CD14-positive monocyte (primary cell): Measurements from ENCODE around the gene MAGEF1. TPM values are rescaled to one million over a fixed set of nuclear protein-coding genes. Genes with fewer than 3 reads are reported as not detected.

Experiments used
- DNase-seq, 3 donors: peaks; one replicate each; pipeline ENCODE4 v3.0.0-alpha.2; 2011 to 2022
- H2AFZ ChIP-seq: 2 replicates; pipeline ENCODE4 v1.6.0; 2012; ENCODE audit warnings: mild to moderate bottlenecking, low read depth, low read length, inconsistent platforms; ENCODE audit not compliant: insufficient read depth, poor library complexity, severe bottlenecking
- H3K27ac ChIP-seq, 2 donors: 1 replicate in 1 of 2; 2 replicates in 1 of 2; pipeline ENCODE4 v1.5.1; 2012 to 2013; ENCODE audit warnings: low read length in 2 of 2, control low read depth in 1 of 2, inconsistent platforms in 1 of 2, low read depth in 1 of 2, mild to moderate bottlenecking in 1 of 2
- H3K27me3 ChIP-seq, 2 donors: one replicate each; pipeline versions ENCODE4 v1.6.0 to v1.6.1; 2011 to 2013; ENCODE audit warnings: low read length in 2 of 2; ENCODE audit not compliant: control insufficient read depth in 2 of 2, insufficient read depth in 2 of 2
- H3K36me3 ChIP-seq, 2 donors: replicated peaks in 1 of 2; 1 replicate in 1 of 2; 2 replicates in 1 of 2; pipeline versions ENCODE4 v1.5.1 to v1.6.1; 2012 to 2013; ENCODE audit warnings: low read length in 2 of 2, control low read depth in 1 of 2, inconsistent platforms in 1 of 2, mild to moderate bottlenecking in 1 of 2; ENCODE audit not compliant: insufficient read depth in 2 of 2, control insufficient read depth in 1 of 2
- H3K4me1 ChIP-seq, 2 donors: 1 replicate in 1 of 2; 2 replicates in 1 of 2; pipeline versions ENCODE4 v1.5.1 to v1.6.1; 2012 to 2013; ENCODE audit warnings: low read length in 2 of 2, control low read depth in 1 of 2, inconsistent platforms in 1 of 2, mild to moderate bottlenecking in 1 of 2, moderate library complexity in 1 of 2; ENCODE audit not compliant: insufficient read depth in 2 of 2, control insufficient read depth in 1 of 2
- H3K4me2 ChIP-seq: replicated peaks from 2 replicates; pipeline ENCODE3; 2012; ENCODE audit warnings: low read length, moderate library complexity, mild to moderate bottlenecking; ENCODE audit not compliant: poor library complexity, severe bottlenecking; ENCODE audit errors: extremely low read depth
- H3K4me3 ChIP-seq, 3 experiments: fragments of 200-600 bp in 1 of 3; sonication (generic) in 1 of 3; replicated peaks in 1 of 3; 1 replicate in 2 of 3; 2 replicates in 1 of 3; pipeline ENCODE4 v1.5.1; 2011 to 2013; ENCODE audit warnings: low read length in 3 of 3, mild to moderate bottlenecking in 3 of 3, control low read depth in 2 of 3, low read depth in 2 of 3, inconsistent platforms in 1 of 3, moderate library complexity in 1 of 3
- H3K79me2 ChIP-seq: 2 replicates; pipeline ENCODE4 v1.6.0; 2012; ENCODE audit warnings: mild to moderate bottlenecking, control low read depth, inconsistent platforms, low read length, moderate library complexity; ENCODE audit not compliant: insufficient read depth
- H3K9ac ChIP-seq: 2 replicates; pipeline ENCODE4 v1.6.0; 2017; ENCODE audit warnings: low read length, mild to moderate bottlenecking; ENCODE audit not compliant: insufficient read depth, poor library complexity, severe bottlenecking
- H3K9me3 ChIP-seq, 2 donors: replicated peaks in 1 of 2; 1 replicate in 1 of 2; 2 replicates in 1 of 2; pipeline versions ENCODE4 v1.5.1 to v1.6.1; 2012 to 2013; ENCODE audit warnings: low read length in 2 of 2, control low read depth in 1 of 2; ENCODE audit not compliant: control insufficient read depth in 1 of 2, insufficient read depth in 1 of 2
- H4K20me1 ChIP-seq: 2 replicates; pipeline ENCODE4 v1.6.0; 2012; ENCODE audit warnings: mild to moderate bottlenecking, low read length, control low read depth, moderate library complexity; ENCODE audit not compliant: insufficient read depth
- H3K27ac Mint-ChIP-seq, 7 donors: one replicate each; pipeline ENCODE4 v1.8.0; 2020; ENCODE audit warnings: mild to moderate bottlenecking in 7 of 7, mixed read lengths in 7 of 7, moderate library complexity in 6 of 7, inconsistent platforms in 2 of 7
- H3K27me3 Mint-ChIP-seq, 3 donors: one replicate each; pipeline ENCODE4 v1.8.0; 2021 to 2022; ENCODE audit warnings: low read depth in 3 of 3, mild to moderate bottlenecking in 3 of 3, mixed read lengths in 3 of 3, moderate library complexity in 3 of 3, inconsistent platforms in 1 of 3
- H3K36me3 Mint-ChIP-seq, 2 donors: one replicate each; pipeline ENCODE4 v1.8.0; 2020; ENCODE audit warnings: mixed read lengths in 2 of 2, inconsistent platforms in 1 of 2, mild to moderate bottlenecking in 1 of 2
- H3K4me1 Mint-ChIP-seq: one replicate; pipeline ENCODE4 v1.8.0; 2020; ENCODE audit warnings: mild to moderate bottlenecking, mixed read lengths
- H3K4me3 Mint-ChIP-seq, 2 donors: one replicate each; pipeline ENCODE4 v1.8.0; 2020; ENCODE audit warnings: mild to moderate bottlenecking in 2 of 2, mixed read lengths in 2 of 2, moderate library complexity in 1 of 2
- H3K9me3 Mint-ChIP-seq, 7 donors: one replicate each; pipeline ENCODE4 v1.8.0; 2020 to 2022; ENCODE audit warnings: mixed read lengths in 7 of 7, mild to moderate bottlenecking in 6 of 7, moderate library complexity in 6 of 7, inconsistent platforms in 2 of 7
- WGBS: methylation state at CpG from one replicate; pipeline ENCODE4 v1.1.5; 2013; ENCODE audit warnings: missing lambda C conversion rate; ENCODE audit not compliant: insufficient coverage; 5-methylcytosine and 5-hydroxymethylcytosine counted together
- intact Hi-C, 2 donors: fragments of 100-400 bp; cut with micrococcal nuclease; formaldehyde crosslinking; loops; one replicate each; pipeline versions ENCODE4 v1.15.0 to v1.15.1; 2023
- polyA plus RNA-seq, 3 donors: library from polyadenylated mRNA; depleted of rRNA in 1 of 3; unstranded in 2 of 3; stranded (reverse) in 1 of 3; fragments of 300-500 nt in 2 of 3; fragments of >200 nt in 1 of 3; fragmentation: Illumina TruSeq in 2 of 3; gene quantifications; 1 replicate in 2 of 3; 2 replicates in 1 of 3; pipeline ENCODE4 v1.2.3, GENCODE V29; 2012 to 2021
- TF ChIP-seq, protein P1 (sequence below): fragments of 200-600 bp; IDR thresholded peaks from one replicate; pipeline ENCODE4 v1.8.0; 2022; ENCODE audit warnings: antibody characterized with exemption, mild to moderate bottlenecking

The MAGEF1 gene
- polyA plus RNA-seq, 3 donors, result 1.7 to 14.8 (median 12.2) TPM

DNA sequence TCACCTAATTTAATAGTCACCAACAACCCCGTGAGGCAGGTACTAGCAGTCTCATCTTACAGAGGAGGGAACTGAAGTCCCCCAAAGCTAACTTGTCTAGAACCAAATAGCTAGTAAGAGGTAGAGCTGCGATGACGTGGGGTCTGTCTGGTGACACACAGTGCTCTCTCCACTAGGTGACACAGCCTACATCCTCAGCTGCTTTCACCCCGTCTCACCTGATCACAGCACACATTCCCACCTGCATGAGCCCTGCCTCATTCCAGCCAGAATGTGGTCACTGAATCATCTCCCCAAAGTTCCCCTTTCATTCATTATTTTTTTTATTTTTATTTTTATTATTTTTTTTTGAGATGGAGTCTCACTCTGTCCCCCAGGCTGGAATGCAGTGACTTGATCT is 21.3 kb upstream of the MAGEF1 start:
- no peak overlapping the region for H3K4me3 ChIP-seq
- no peaks in the 10 kb centered on the region for H3K4me1 ChIP-seq
- no peaks in the 10 kb centered on the region for H3K36me3 ChIP-seq
- H3K9ac ChIP-seq, result no peak overlapping the region
- no peaks in the 10 kb centered on the region for H3K9me3 ChIP-seq
- Mint-ChIP-seq H3K4me1 (no peaks in the 10 kb centered on the region), H3K27me3 (peaks cover 1 to 12% (median 2%) of the 10 kb centered on the region in 3 donors), H3K4me3 (no peak overlapping the region), H3K27ac (no peak overlapping the region), H3K36me3 (no peaks in the 10 kb centered on the region), H3K9me3 (peaks cover 0 to 2% (median 0%) of the 10 kb centered on the region in 7 donors)
- WGBS, result 72% methylated on average over 3 of the region's 4 CpGs
- no peak for DNase-seq
- no peaks in the 10 kb centered on the region for H4K20me1 ChIP-seq
- H3K27ac ChIP-seq, result no peak overlapping the region
- H3K79me2 ChIP-seq, result no peaks in the 10 kb centered on the region
- TF ChIP-seq, protein P1, sequence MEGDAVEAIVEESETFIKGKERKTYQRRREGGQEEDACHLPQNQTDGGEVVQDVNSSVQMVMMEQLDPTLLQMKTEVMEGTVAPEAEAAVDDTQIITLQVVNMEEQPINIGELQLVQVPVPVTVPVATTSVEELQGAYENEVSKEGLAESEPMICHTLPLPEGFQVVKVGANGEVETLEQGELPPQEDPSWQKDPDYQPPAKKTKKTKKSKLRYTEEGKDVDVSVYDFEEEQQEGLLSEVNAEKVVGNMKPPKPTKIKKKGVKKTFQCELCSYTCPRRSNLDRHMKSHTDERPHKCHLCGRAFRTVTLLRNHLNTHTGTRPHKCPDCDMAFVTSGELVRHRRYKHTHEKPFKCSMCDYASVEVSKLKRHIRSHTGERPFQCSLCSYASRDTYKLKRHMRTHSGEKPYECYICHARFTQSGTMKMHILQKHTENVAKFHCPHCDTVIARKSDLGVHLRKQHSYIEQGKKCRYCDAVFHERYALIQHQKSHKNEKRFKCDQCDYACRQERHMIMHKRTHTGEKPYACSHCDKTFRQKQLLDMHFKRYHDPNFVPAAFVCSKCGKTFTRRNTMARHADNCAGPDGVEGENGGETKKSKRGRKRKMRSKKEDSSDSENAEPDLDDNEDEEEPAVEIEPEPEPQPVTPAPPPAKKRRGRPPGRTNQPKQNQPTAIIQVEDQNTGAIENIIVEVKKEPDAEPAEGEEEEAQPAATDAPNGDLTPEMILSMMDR, result no peak
- no peak overlapping the region for H2AFZ ChIP-seq
- no peak overlapping the region for H3K4me2 ChIP-seq
- H3K27me3 ChIP-seq, result no peaks in the 10 kb centered on the region
- intact Hi-C loops, result no loop called here

DNA sequence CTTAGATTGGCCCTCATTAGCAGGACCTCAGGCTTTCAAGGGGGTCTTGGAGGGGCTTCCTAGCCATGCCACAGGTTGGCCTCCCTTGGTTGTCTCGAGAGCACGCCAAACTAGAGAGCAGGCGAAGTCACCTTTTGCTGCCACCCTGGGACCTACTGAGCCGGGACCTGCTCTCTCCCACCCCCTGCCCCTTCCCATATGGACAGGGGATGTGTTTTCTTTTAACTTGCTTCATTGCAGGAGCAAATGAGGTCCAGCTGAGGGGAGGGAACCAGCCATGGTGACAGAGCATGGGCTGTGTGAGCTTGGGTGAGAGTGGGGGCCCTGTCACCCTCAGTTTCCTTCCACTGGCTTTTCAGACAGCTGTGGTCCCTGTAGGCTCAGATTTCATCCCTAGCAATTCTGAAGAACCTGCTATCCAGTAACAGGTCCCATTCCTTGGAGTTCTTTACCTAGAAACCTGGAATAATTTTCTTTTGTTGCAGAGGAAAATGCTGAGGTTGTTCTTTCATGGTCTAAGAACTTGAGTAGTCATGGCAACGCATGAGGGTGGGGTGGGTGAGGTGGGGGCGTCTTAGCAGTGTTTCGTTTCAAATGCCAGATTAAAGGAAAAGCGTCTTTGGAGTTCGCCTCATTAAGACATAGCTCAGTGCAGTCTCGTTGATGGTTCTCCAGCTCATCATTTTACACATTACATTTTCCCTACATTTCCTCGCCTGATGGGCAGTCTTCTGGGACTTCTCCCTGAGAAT is 20.1 kb upstream of the MAGEF1 start:
- H3K9me3 ChIP-seq, result no peaks in the 10 kb centered on the region
- no peaks in the 10 kb centered on the region for H4K20me1 ChIP-seq
- H3K27me3 Mint-ChIP-seq, result peaks cover 1 to 12% (median 2%) of the 10 kb centered on the region in 3 donors
- H3K36me3 Mint-ChIP-seq, result no peaks in the 10 kb centered on the region
- no peak overlapping the region for H3K27ac ChIP-seq
- H3K27me3 ChIP-seq, result no peaks in the 10 kb centered on the region
- H3K9me3 Mint-ChIP-seq, result peaks cover 0 to 2% (median 0%) of the 10 kb centered on the region in 7 donors
- peaks cover 1% of the 10 kb centered on the region for H3K4me1 Mint-ChIP-seq
- H3K36me3 ChIP-seq, result no peaks in the 10 kb centered on the region
- H3K9ac ChIP-seq, result no peak overlapping the region
- intact Hi-C loops, result no loop called here
- WGBS, result 97% methylated on average over 4 of the region's 11 CpGs
- DNase-seq, result no peak
- no peak overlapping the region for H3K4me3 ChIP-seq
- H3K4me3 Mint-ChIP-seq, result no peak overlapping the region
- H3K4me2 ChIP-seq, result no peak overlapping the region
- TF ChIP-seq, protein P1, result no peak
- no peak overlapping the region for H2AFZ ChIP-seq
- no peaks in the 10 kb centered on the region for H3K4me1 ChIP-seq
- H3K79me2 ChIP-seq, result no peaks in the 10 kb centered on the region
- no peak overlapping the region for H3K27ac Mint-ChIP-seq
